ENCODE data around the gene CRHR1.

Gene CRHR1

GRCh38 chr17:45759761-45760160 is 24.4 kb upstream of the CRHR1 start:
- DNase-seq = no peak

- no peak for DNase-seq
These were observed 22.1 kb upstream of the CRHR1 start for GRCh38 chr17:45761957-45762565.

- no peak for DNase-seq
These were observed 20.9 kb upstream of the CRHR1 start for GRCh38 chr17:45763182-45763581.

GRCh38 chr17:45764479-45764878 is 19.6 kb upstream of the CRHR1 start:
- no peak for DNase-seq

- no peak for DNase-seq
These were observed 16.1 kb upstream of the CRHR1 start for GRCh38 chr17:45768000-45768399.

GRCh38 chr17:45770632-45771270 is 13.4 kb upstream of the CRHR1 start:
- no peak for DNase-seq

GRCh38 chr17:45771271-45771959 is 12.7 kb upstream of the CRHR1 start:
- DNase-seq = no peak

GRCh38 chr17:45775148-45775547 is 9.0 kb upstream of the CRHR1 start:
- no peak for DNase-seq

- DNase-seq = no peak
These were observed 8.5 kb upstream of the CRHR1 start for GRCh38 chr17:45775576-45776011.

- DNase-seq = no peak
These were observed 7.2 kb upstream of the CRHR1 start for GRCh38 chr17:45776896-45777295.

GRCh38 chr17:45777388-45777787 is 6.7 kb upstream of the CRHR1 start:
- DNase-seq = no peak

GRCh38 chr17:45780921-45781320 is 3.2 kb upstream of the CRHR1 start:
- no peak for DNase-seq

- no peak for DNase-seq
These were observed 1.1 kb upstream of the CRHR1 start for GRCh38 chr17:45782889-45783592.

GRCh38 chr17:45783593-45784292 is 377 bp upstream of the CRHR1 start:
- no peak for DNase-seq

GRCh38 chr17:45784741-45785479 is 790 bp downstream of the CRHR1 start:
- DNase-seq = peak; percentile 11

- no peak for DNase-seq
These were observed 1.5 kb downstream of the CRHR1 start for GRCh38 chr17:45785480-45786193.

GRCh38 chr17:45786349-45786748 is 2.2 kb downstream of the CRHR1 start:
- DNase-seq = no peak

- DNase-seq = no peak
These were observed 2.9 kb downstream of the CRHR1 start for GRCh38 chr17:45787044-45787443.

GRCh38 chr17:45787656-45788055 is 3.5 kb downstream of the CRHR1 start:
- DNase-seq = no peak

GRCh38 chr17:45788057-45788456 is 3.9 kb downstream of the CRHR1 start:
- DNase-seq = no peak

GRCh38 chr17:45789874-45790273 is 5.8 kb downstream of the CRHR1 start:
- no peak for DNase-seq
